Measurements from ENCODE around the gene PCDHB7.
"Not testable (repeated sequence)": the region's sequence is repeated elsewhere in the genome, so short reads cannot be mapped to it uniquely, and the experiment has no call there.

The PCDHB7 gene

DNA sequence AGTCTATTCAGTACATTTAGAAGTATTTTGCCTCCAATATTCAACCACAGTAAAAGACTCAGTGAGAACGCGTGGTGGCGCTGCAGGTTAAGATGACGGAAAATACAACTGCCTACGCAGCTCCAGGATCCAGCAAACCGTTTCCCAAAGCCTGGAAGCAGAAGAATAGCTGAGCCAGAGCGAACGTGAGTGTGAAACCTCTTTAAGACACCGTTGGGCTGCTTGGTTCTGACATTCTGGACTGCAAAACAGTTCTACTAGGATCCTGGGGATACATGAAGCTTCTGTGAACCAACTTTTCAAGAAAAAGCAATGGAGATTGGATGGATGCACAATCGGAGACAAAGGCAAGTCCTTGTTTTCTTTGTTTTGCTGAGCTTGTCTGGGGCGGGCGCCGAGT is 9.8 kb downstream of the PCDHB7 start, which contains the start of gene PCDHB16:
TSS of gene PCDHB16 (plus strand) at position 140 of the 400 bp plus-strand sequence. CDS start at position 313, 173 bp downstream.
- no peak for DNase-seq

DNA sequence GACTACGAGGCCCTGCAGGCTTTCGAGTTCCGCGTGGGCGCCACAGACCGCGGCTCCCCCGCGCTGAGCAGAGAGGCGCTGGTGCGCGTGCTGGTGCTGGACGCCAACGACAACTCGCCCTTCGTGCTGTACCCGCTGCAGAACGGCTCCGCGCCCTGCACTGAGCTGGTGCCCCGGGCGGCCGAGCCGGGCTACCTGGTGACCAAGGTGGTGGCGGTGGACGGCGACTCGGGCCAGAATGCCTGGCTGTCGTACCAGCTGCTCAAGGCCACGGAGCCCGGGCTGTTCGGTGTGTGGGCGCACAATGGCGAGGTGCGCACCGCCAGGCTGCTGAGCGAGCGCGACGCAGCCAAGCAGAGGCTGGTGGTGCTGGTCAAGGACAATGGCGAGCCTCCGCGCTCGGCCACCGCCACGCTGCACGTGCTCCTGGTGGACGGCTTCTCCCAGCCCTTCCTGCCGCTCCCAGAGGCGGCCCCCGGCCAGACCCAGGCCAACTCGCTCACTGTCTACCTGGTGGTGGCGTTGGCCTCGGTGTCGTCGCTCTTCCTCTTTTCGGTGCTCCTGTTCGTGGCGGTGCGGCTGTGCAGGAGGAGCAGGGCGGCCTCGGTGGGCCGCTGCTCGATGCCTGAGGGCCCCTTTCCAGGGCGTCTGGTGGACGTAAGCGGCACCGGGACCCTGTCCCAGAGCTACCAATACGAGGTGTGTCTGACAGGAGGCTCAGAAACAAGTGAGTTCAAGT is 11.8 kb downstream of the PCDHB7 start:
- DNase-seq: not testable (repeated sequence)

- DNase-seq: peak; percentile 59 to 74
Measured at GRCh38 chr5:141186897-141187512, 14.6 kb downstream of the PCDHB7 start, which contains the start of gene PCDHB9. Gene PCDHB9, plus strand, starts transcription at chr5:141187161. Its CDS starts 158 bp downstream, at chr5:141187319.

GRCh38 chr5:141188682-141189081 is 16.2 kb downstream of the PCDHB7 start:
- not testable (repeated sequence) for DNase-seq

- DNase-seq: not testable (repeated sequence)
Measured at GRCh38 chr5:141189131-141189530, 16.7 kb downstream of the PCDHB7 start.

DNA sequence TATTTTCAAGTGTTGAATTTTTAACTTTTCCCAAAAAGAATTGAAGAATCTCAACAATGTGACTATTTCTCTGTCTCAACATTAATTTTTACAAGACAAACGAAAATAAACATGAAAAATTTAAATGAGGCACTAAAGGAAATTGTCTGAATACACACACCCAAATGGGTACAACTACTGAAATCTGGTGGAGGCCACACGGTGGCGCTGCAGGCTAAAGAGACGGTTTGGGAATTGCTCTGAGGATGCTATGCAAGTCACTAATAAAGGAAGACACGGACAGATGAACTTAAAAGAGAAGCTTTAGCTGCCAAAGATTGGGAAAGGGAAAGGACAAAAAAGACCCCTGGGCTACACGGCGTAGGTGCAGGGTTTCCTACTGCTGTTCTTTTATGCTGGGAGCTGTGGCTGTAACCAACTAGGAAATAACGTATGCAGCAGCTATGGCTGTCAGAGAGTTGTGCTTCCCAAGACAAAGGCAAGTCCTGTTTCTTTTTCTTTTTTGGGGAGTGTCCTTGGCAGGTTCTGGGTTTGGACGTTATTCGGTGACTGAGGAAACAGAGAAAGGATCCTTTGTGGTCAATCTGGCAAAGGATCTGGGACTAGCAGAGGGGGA is 19.8 kb downstream of the PCDHB7 start, which contains the start of gene PCDHB10:
TSS of gene PCDHB10 (plus strand) at position 244 of the 616 bp plus-strand sequence. CDS start at position 444, 200 bp downstream.
- DNase-seq: peak; percentile 47 to 49

- not testable (repeated sequence) for DNase-seq
Measured at GRCh38 chr5:141194332-141194731, 21.9 kb downstream of the PCDHB7 start.

- no peak for DNase-seq
Measured at GRCh38 chr5:141196363-141196762, 23.9 kb downstream of the PCDHB7 start.

GRCh38 chr5:141199359-141200235 is 27.2 kb downstream of the PCDHB7 start, which contains the start of gene PCDHB11:
Gene PCDHB11, plus strand, starts transcription at chr5:141199627. Its CDS starts 148 bp downstream, at chr5:141199775.
- peak in 1 of 2 experiments; percentile 28 for DNase-seq

DNA sequence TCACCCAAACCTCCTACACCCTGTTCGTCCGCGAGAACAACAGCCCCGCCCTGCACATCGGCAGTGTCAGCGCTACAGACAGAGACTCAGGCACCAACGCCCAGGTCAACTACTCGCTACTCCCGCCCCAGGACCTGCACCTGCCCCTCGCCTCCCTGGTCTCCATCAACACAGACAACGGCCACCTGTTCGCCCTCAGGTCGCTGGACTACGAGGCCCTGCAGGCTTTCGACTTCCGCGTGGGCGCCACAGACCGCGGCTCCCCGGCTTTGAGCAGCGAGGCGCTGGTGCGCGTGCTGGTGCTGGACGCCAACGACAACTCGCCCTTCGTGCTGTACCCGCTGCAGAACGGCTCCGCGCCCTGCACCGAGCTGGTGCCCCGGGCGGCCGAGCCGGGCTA is 28.7 kb downstream of the PCDHB7 start:
- DNase-seq: not testable (repeated sequence)

DNA sequence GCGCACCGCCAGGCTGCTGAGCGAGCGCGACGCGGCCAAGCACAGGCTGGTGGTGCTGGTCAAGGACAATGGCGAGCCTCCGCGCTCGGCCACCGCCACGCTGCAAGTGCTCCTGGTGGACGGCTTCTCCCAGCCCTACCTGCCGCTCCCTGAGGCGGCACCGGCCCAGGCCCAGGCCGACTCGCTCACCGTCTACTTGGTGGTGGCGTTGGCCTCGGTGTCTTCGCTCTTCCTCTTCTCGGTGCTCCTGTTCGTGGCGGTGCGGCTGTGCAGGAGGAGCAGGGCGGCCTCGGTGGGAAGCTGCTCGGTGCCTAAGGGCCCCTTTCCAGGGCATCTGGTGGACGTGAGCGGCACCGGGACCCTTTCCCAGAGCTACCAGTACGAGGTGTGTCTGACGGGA is 29.2 kb downstream of the PCDHB7 start:
- DNase-seq: not testable (repeated sequence)

- no peak for DNase-seq
Measured at GRCh38 chr5:141208478-141208877, 36.0 kb downstream of the PCDHB7 start, which contains the start of gene PCDHB12. Gene PCDHB12, plus strand, starts transcription at chr5:141208719. Its CDS starts 189 bp downstream, at chr5:141208908.

- not testable (repeated sequence) for DNase-seq
Measured at GRCh38 chr5:141210281-141210680, 37.8 kb downstream of the PCDHB7 start.

DNA sequence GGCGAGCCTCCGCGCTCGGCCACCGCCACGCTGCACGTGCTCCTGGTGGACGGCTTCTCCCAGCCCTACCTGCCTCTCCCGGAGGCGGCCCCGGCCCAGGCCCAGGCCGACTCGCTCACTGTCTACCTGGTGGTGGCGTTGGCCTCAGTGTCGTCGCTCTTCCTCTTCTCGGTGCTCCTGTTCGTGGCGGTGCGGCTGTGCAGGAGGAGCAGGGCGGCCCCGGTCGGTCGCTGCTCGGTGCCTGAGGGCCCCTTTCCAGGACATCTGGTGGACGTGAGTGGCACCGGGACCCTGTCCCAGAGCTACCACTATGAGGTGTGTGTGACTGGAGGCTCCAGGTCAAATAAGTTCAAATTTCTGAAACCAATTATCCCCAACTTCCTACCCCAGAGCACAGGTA is 38.4 kb downstream of the PCDHB7 start:
- not testable (repeated sequence) for DNase-seq

GRCh38 chr5:141213656-141214339 is 41.4 kb downstream of the PCDHB7 start, which contains the start of gene PCDHB13:
Gene PCDHB13, plus strand, starts transcription at chr5:141213919. Its CDS starts 205 bp downstream, at chr5:141214124.
- DNase-seq: not testable (repeated sequence)

- not testable (repeated sequence) for DNase-seq
Measured at GRCh38 chr5:141214583-141214982, 42.1 kb downstream of the PCDHB7 start.

DNA sequence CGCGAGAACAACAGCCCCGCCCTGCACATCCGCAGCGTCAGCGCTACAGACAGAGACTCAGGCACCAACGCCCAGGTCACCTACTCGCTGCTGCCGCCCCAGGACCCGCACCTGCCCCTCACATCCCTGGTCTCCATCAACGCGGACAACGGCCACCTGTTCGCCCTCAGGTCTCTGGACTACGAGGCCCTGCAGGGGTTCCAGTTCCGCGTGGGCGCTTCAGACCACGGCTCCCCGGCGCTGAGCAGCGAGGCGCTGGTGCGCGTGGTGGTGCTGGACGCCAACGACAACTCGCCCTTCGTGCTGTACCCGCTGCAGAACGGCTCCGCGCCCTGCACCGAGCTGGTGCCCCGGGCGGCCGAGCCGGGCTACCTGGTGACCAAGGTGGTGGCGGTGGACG is 43.1 kb downstream of the PCDHB7 start:
- not testable (repeated sequence) for DNase-seq

DNA sequence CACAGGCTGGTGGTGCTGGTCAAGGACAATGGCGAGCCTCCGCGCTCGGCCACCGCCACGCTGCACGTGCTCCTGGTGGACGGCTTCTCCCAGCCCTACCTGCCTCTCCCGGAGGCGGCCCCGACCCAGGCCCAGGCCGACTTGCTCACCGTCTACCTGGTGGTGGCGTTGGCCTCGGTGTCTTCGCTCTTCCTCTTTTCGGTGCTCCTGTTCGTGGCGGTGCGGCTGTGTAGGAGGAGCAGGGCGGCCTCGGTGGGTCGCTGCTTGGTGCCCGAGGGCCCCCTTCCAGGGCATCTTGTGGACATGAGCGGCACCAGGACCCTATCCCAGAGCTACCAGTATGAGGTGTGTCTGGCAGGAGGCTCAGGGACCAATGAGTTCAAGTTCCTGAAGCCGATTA is 43.6 kb downstream of the PCDHB7 start:
- DNase-seq: not testable (repeated sequence)

- peak; percentile 3 for DNase-seq
Measured at GRCh38 chr5:141223112-141223783, 50.8 kb downstream of the PCDHB7 start, which contains the start of gene PCDHB14. Gene PCDHB14, plus strand, starts transcription at chr5:141223343. Its CDS starts 163 bp downstream, at chr5:141223506.

GRCh38 chr5:141224844-141225243 is 52.4 kb downstream of the PCDHB7 start:
- DNase-seq: not testable (repeated sequence)

DNA sequence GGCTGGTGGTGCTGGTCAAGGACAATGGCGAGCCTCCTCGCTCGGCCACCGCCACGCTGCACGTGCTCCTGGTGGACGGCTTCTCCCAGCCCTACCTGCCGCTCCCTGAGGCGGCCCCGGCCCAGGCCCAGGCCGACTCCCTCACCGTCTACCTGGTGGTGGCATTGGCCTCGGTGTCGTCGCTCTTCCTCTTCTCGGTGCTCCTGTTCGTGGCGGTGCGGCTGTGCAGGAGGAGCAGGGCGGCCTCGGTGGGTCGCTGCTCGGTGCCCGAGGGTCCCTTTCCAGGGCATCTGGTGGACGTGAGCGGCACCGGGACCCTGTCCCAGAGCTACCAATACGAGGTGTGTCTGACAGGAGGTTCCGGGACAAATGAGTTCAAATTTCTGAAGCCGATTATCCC is 53.0 kb downstream of the PCDHB7 start:
- DNase-seq: not testable (repeated sequence)

All from AML-193 (cell line).